Measurements from ENCODE around the gene LANCL3.

The LANCL3 gene

DNA sequence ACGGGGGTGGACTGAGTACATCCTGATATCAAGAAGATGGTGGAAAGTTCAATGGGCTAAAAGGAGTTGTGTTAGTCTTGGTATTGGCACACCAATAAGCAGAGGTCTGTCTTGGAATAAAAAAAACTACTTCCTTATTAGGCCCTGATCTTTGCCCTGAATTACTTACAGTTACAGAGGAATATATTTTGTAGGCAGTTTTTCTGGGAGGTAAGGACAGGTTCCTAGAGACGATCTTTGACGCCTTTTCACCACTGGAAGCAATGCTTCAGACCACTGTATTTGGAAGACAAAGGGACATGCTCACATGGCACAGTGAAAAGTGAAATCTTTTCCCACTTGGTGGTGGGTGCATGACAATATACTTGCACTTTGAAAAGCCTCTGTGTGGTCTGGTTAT lies 113.5 kb downstream of the LANCL3 start:
- Histone ChIP-seq H3K4me1 (ENCODE audit: control insufficient read depth, low read depth, low read length) (peaks cover 4% of the 10 kb centered on the region), H3K4me3 (ENCODE audit: low read length) (peak overlapping the region; percentile 44), H3K27me3 (ENCODE audit: control insufficient read depth, insufficient read depth, low read length) (peaks cover 14% of the 10 kb centered on the region), H3K9ac (ENCODE audit: low read length) (no peak overlapping the region), H3K36me3 (ENCODE audit: control insufficient read depth, low read depth, low read length) (no peaks in the 10 kb centered on the region), H3K9me3 (ENCODE audit: control insufficient read depth, low read depth, low read length) (peaks cover 3% of the 10 kb centered on the region), H3K27ac (ENCODE audit: low read length) (no peak overlapping the region)

DNA sequence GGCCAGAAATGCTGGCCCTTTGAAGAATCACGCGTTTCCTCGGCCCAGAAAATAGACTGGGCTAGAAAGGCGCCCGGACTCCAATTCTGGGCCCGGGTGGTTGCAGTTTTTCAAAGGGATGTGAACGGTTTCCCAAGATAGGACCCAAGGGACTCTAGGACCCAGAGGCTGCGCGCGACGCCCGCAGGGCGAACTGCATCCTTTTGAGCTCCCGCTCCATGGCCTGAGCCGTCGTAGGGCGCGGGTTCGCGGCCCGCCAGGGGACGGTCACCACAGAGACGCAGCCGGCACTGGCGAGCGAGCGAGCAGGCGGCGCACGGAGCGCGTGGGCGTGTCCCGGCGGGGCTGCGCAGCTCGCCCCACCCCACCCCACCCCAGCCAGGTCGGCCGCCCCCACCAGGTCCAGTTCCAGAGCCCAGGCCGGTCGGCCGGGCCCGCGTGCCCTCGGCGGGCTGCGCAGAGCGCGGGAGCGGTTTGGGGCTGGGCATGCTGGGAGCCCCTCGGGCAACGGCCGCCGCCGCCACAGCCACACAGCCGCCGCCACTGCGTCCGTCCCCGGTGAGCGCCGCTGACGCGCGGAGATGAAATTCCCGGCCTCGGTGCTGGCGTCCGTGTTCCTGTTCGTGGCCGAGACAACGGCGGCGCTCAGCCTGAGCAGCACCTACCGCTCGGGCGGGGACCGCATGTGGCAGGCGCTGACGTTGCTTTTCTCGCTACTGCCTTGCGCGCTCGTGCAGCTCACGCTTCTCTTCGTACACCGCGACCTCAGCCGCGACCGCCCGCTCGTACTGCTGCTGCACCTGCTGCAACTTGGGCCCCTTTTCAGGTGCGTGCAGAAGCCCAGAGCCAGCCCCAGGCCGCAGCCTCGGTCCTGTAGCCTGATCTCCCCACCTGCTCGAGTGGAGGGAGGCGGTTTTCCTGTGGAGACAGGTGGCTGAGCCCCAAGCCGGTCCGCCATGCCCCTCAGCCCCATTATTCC lies 114.2 kb downstream of the LANCL3 start, which contains the start of gene XK:
Gene XK (plus strand): TSS at position 411 of the 979 bp plus-strand sequence. CDS start 171 bp downstream, at position 582.
- no peak within 1 kb of the TSS for H3K27ac ChIP-seq (ENCODE audit: low read length)

DNA sequence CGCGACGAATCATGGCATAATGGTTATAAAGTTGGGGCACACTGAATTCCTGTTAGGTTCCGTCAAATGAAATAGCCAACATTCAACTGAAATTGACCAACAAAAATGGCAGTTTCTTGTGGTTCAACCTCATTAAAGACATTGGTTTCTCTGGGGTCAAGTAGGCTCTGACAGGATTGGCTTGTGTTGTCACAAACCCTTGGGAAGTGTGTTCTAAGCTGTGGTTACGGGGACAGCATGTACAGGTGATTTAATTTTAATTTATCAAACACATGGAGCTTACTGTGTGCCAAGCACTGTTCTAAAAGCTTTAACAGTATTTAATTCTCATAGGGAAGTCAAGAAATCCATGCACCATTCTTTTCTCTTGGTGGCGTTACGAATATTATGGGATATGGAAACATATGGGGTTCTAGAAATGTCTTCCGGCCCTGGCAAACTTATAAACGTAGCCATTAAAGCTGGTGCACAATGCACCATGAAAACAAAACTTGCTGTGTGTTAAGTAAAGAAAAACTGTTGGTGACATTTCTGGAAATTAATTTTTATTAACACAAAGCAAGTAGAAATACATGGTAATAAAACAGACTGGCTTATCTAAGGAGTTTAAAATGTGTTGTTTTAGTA lies 115.0 kb downstream of the LANCL3 start:
- Histone ChIP-seq H3K4me3 (ENCODE audit: low read length) (peak overlapping the region; percentile 39), H3K9ac (ENCODE audit: low read length) (no peak overlapping the region), H3K4me1 (ENCODE audit: control insufficient read depth, low read depth, low read length) (peaks cover 4% of the 10 kb centered on the region), H3K9me3 (ENCODE audit: control insufficient read depth, low read depth, low read length) (peaks cover 7% of the 10 kb centered on the region), H3K36me3 (ENCODE audit: control insufficient read depth, low read depth, low read length) (no peaks in the 10 kb centered on the region), H3K27me3 (ENCODE audit: control insufficient read depth, insufficient read depth, low read length) (peaks cover 14% of the 10 kb centered on the region), H3K27ac (ENCODE audit: low read length) (no peak overlapping the region)

More for the DNA sequence above, 114.2 kb downstream of the LANCL3 start, which contains the start of gene XK:
- H3K9ac ChIP-seq (ENCODE audit: low read length): no peak within 1 kb of the TSS
- H3K36me3 ChIP-seq (ENCODE audit: control insufficient read depth, low read depth, low read length): no peaks in the 10 kb centered on the region
- H3K27me3 ChIP-seq (ENCODE audit: control insufficient read depth, insufficient read depth, low read length): peaks cover 14% of the 10 kb centered on the region
- peak within 1 kb of the TSS; percentile 44 for H3K4me3 ChIP-seq (ENCODE audit: low read length)
- H3K4me1 ChIP-seq (ENCODE audit: control insufficient read depth, low read depth, low read length): peaks cover 4% of the 10 kb centered on the region
- H3K9me3 ChIP-seq (ENCODE audit: control insufficient read depth, low read depth, low read length): peaks cover 7% of the 10 kb centered on the region

DNA sequence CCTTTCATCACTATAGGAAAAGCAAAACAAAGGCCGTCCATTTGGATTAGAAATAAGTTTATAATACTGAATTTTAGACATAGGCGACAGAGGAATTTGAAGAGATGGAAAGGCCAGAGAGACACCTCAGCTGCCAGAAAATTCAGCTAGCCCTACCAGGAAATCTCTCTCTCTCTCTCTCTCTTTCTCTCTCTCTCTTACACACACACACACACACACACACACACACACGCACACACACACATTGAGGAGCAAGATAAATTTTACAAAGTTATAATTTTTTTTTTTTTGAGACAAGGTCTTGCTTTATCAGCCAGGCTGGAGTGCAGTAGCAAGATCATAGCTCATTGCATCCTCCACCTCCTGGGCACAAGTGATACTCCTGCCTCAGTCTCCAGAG lies 115.5 kb downstream of the LANCL3 start:
- Histone ChIP-seq H3K9me3 (ENCODE audit: control insufficient read depth, low read depth, low read length) (peaks cover 7% of the 10 kb centered on the region), H3K36me3 (ENCODE audit: control insufficient read depth, low read depth, low read length) (no peaks in the 10 kb centered on the region), H3K27ac (ENCODE audit: low read length) (no peak overlapping the region), H3K4me1 (ENCODE audit: control insufficient read depth, low read depth, low read length) (peaks cover 4% of the 10 kb centered on the region), H3K4me3 (ENCODE audit: low read length) (no peak overlapping the region), H3K9ac (ENCODE audit: low read length) (no peak overlapping the region), H3K27me3 (ENCODE audit: control insufficient read depth, insufficient read depth, low read length) (peaks cover 14% of the 10 kb centered on the region)

DNA sequence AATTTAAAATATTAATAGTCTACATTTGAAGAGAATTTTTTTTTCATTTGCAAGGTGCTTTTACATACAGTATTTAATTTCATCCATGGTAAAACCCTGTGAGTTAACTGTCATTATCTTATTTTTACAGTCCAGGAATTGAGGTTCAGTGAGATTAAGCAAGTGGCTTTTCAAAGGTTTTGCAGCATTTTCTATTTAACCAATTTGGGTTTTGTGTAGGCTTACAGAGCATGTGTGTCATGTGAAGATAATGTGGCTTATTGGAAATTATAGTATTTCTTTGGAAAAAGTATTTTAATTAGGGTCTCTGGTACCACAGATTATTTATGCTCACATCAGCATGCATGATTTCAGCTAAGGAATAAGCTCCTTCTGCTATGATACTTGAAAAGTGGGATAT lies 118.7 kb downstream of the LANCL3 start:
- Histone ChIP-seq H3K36me3 (ENCODE audit: control insufficient read depth, low read depth, low read length) (no peaks in the 10 kb centered on the region), H3K9me3 (ENCODE audit: control insufficient read depth, low read depth, low read length) (peaks cover 15% of the 10 kb centered on the region), H3K4me3 (ENCODE audit: low read length) (no peak overlapping the region), H3K27ac (ENCODE audit: low read length) (no peak overlapping the region), H3K27me3 (ENCODE audit: control insufficient read depth, insufficient read depth, low read length) (peaks cover 14% of the 10 kb centered on the region), H3K9ac (ENCODE audit: low read length) (no peak overlapping the region), H3K4me1 (ENCODE audit: control insufficient read depth, low read depth, low read length) (peaks cover under 1% of the 10 kb centered on the region)

DNA sequence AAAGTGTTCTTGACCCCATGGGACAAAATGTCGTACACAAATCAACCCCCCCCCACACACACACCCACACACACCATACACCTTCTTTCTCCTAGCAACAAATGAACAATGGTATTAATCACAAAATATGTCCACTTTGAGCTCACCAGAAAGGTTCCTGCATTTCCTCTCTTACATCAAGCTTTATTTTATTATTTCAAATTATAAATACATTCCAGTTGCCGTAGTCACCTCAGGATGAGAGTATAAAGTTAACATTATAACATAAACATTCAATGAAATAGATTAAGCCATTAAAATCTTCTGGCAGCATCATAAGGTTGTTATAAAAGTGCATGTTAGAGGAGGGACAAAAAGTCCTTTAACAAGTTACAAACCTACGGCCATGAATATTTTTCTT lies 121.5 kb downstream of the LANCL3 start:
- Histone ChIP-seq H3K27me3 (ENCODE audit: control insufficient read depth, insufficient read depth, low read length) (no peaks in the 10 kb centered on the region), H3K9ac (ENCODE audit: low read length) (no peak overlapping the region), H3K4me3 (ENCODE audit: low read length) (no peak overlapping the region), H3K36me3 (ENCODE audit: control insufficient read depth, low read depth, low read length) (no peaks in the 10 kb centered on the region), H3K4me1 (ENCODE audit: control insufficient read depth, low read depth, low read length) (no peaks in the 10 kb centered on the region), H3K27ac (ENCODE audit: low read length) (no peak overlapping the region), H3K9me3 (ENCODE audit: control insufficient read depth, low read depth, low read length) (peaks cover 23% of the 10 kb centered on the region)

DNA sequence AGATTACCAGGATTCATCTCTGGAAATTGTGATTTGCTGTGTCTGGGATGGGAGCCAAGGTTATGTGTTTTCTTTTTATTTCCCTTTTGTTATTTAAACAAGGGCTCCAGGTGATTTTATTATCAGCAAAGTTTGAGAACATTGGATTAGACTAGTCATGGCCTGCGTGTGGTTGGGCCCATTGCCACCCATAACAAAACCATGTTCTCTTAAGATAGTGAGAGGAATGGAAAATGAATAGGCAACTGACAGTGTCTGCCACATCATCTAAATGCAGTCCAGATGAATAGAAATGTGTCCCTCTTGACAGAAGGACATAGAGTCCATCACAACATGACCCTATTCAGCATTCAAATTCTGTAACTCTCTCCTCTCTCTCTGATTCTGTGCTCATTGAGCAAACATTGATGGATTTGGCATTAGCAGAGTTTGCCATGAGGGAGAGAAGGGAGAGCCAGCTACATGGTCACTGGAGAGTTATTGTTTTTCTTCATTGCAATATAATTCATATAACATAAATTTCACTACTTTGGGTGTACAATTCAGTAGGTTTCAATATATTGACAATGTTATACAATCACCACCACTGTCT lies 125.8 kb downstream of the LANCL3 start:
- Histone ChIP-seq H3K9me3 (ENCODE audit: control insufficient read depth, low read depth, low read length) (peaks cover 19% of the 10 kb centered on the region), H3K4me3 (ENCODE audit: low read length) (no peak overlapping the region), H3K9ac (ENCODE audit: low read length) (no peak overlapping the region), H3K36me3 (ENCODE audit: control insufficient read depth, low read depth, low read length) (no peaks in the 10 kb centered on the region), H3K27me3 (ENCODE audit: control insufficient read depth, insufficient read depth, low read length) (no peaks in the 10 kb centered on the region), H3K27ac (ENCODE audit: low read length) (no peak overlapping the region), H3K4me1 (ENCODE audit: control insufficient read depth, low read depth, low read length) (no peaks in the 10 kb centered on the region)

DNA sequence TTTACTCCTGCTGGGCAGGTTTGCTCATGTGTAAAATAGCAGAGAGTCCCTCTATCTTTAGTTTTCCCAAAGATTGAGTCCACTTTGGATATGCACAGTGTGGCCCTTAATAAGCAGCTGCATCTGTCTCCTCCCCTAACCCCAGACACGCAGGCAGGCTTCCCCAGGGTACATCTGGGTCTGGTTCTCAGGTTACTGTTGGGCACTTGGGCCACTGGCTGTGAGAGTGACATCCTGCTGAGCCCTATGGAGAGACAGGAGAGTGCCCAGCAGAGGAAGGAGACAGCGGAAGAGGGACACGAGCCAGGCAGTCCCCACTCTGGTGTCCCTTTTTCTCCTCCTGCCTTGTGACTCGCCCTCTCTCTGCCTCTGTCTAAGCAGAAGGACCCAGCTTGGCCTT lies 130.1 kb downstream of the LANCL3 start:
- no peaks in the 10 kb centered on the region for H3K27me3 ChIP-seq (ENCODE audit: control insufficient read depth, insufficient read depth, low read length)
- no peak overlapping the region for H3K4me3 ChIP-seq (ENCODE audit: low read length)
- no peaks in the 10 kb centered on the region for H3K36me3 ChIP-seq (ENCODE audit: control insufficient read depth, low read depth, low read length)
- no peak overlapping the region for H3K9ac ChIP-seq (ENCODE audit: low read length)
- H3K9me3 ChIP-seq (ENCODE audit: control insufficient read depth, low read depth, low read length): peaks cover 4% of the 10 kb centered on the region
- no peak overlapping the region for H3K27ac ChIP-seq (ENCODE audit: low read length)
- no peaks in the 10 kb centered on the region for H3K4me1 ChIP-seq (ENCODE audit: control insufficient read depth, low read depth, low read length)

DNA sequence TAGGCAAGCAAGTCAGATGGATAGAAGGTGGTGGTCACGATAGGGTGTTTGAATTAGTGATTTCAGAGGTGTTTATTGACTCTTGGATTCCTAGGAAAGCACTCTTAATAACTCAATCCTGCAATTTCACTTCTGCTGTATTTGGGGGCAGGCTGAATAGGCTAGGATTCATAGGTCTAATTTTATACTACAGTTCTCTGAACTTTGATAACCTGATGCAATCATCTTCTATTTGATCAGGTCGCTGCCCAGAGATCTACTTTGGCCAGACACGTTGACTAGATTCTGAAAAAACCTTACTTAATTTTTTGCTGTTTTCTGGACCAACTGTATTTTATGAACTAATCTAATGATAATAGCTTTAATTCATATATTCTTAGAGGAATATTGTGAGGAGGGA lies 140.5 kb downstream of the LANCL3 start:
- Histone ChIP-seq H3K27ac (ENCODE audit: low read length) (no peak overlapping the region), H3K36me3 (ENCODE audit: control insufficient read depth, low read depth, low read length) (no peaks in the 10 kb centered on the region), H3K9me3 (ENCODE audit: control insufficient read depth, low read depth, low read length) (peaks cover 12% of the 10 kb centered on the region), H3K9ac (ENCODE audit: low read length) (no peak overlapping the region), H3K4me3 (ENCODE audit: low read length) (no peak overlapping the region), H3K4me1 (ENCODE audit: control insufficient read depth, low read depth, low read length) (no peaks in the 10 kb centered on the region), H3K27me3 (ENCODE audit: control insufficient read depth, insufficient read depth, low read length) (no peaks in the 10 kb centered on the region)

DNA sequence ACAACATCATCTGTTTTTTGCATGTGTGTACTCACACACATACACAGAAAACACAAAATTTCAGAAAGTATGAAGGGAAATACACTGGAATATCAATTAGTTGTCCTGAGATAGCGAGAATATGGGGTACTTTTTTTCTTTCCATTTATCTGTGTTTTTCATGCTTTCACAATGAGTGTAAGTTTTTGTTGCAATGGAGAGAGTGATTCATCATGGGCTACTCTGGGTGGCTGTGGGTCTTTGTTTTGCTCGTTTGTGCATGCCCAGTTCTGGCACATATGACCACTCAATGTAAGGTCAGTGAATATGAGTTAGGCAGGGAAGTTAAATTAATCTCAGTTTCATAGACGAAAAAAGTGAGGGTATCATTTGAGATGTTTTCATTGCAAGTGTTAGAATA lies 141.0 kb downstream of the LANCL3 start:
- Histone ChIP-seq H3K27me3 (ENCODE audit: control insufficient read depth, insufficient read depth, low read length) (no peaks in the 10 kb centered on the region), H3K9ac (ENCODE audit: low read length) (no peak overlapping the region), H3K27ac (ENCODE audit: low read length) (no peak overlapping the region), H3K9me3 (ENCODE audit: control insufficient read depth, low read depth, low read length) (peaks cover 12% of the 10 kb centered on the region), H3K36me3 (ENCODE audit: control insufficient read depth, low read depth, low read length) (no peaks in the 10 kb centered on the region), H3K4me1 (ENCODE audit: control insufficient read depth, low read depth, low read length) (no peaks in the 10 kb centered on the region), H3K4me3 (ENCODE audit: low read length) (no peak overlapping the region)

DNA sequence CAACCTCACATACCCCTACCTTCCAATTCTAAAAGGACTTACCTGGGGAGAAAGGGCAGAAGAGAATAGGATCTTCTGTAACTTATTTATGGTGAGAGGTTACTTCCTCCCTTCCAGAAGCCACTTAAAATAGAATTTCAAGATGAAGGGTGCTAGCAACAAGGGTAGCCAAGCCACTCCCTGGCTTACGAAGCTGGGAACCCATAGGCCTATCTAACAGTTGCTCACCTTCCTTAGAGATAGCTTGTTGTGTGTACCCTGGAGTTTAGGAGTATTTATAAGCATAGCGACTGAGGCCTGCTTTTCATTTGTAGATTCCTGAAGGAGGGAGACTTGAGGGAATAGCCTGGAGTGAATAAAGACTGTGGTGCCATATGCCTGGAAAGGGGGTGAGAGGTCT lies 143.0 kb downstream of the LANCL3 start:
- Histone ChIP-seq H3K27ac (ENCODE audit: low read length) (no peak overlapping the region), H3K9me3 (ENCODE audit: control insufficient read depth, low read depth, low read length) (peaks cover 12% of the 10 kb centered on the region), H3K36me3 (ENCODE audit: control insufficient read depth, low read depth, low read length) (no peaks in the 10 kb centered on the region), H3K4me1 (ENCODE audit: control insufficient read depth, low read depth, low read length) (no peaks in the 10 kb centered on the region), H3K4me3 (ENCODE audit: low read length) (no peak overlapping the region), H3K9ac (ENCODE audit: low read length) (no peak overlapping the region), H3K27me3 (ENCODE audit: control insufficient read depth, insufficient read depth, low read length) (no peaks in the 10 kb centered on the region)

Data from iPS-18a (cell line).